ENCODE measurements around the gene TMEM120B. TPM values are rescaled to one million over a fixed set of nuclear protein-coding genes. Genes with fewer than 3 reads are reported as not detected.

Gene TMEM120B
- total and polyA plus RNA-seq, 2 of the 4 experiments (the other 2 are of a cell fraction) = 10.6 to 18.4 TPM

DNA sequence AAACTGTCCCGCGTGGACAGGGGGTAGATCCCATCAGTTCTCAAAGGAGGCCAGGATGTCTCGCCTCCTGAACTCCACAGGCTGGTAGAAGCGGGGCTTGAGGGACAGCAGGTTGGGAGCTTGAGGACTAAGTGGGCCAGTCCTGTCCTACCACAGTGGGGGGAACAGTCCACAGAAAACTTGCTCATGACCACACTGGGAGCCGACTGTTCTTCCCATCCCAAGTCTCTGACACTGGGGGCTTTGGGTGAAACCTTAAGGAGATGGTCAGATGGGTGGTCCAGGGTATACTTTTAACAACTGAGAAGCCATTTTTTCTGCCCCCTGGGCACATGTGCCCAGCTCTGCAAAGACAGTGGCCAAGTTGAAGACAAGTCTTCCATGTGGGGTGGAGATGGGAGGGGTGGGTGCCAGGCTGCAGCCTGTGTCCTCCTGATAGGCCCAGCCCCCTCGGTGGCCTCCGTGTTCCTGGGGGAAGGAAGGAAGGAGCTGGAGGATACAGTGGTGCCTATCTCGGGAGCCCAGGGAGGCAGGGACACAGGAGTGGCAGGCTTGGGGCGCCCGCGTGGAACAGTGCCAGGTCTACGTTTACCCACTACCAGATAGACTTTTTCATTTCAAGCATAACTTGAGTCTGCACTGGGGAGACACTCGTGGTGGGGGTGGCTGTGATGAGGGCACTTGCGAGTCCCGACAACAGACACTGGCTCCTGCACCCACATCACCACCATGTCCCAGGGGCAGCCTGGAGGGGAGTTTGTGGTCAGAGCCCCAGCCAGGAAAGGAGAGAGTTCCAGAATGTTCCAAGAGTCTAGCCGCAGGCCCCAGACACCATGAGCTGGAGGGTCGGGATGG is 66.2 kb downstream of the TMEM120B start (continued):
- TF ChIP-seq, protein P1, sequence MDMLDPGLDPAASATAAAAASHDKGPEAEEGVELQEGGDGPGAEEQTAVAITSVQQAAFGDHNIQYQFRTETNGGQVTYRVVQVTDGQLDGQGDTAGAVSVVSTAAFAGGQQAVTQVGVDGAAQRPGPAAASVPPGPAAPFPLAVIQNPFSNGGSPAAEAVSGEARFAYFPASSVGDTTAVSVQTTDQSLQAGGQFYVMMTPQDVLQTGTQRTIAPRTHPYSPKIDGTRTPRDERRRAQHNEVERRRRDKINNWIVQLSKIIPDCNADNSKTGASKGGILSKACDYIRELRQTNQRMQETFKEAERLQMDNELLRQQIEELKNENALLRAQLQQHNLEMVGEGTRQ (IDR thresholded peaks at IDR 0.05; ENCODE audit: low read depth, low read length) = no peak

DNA sequence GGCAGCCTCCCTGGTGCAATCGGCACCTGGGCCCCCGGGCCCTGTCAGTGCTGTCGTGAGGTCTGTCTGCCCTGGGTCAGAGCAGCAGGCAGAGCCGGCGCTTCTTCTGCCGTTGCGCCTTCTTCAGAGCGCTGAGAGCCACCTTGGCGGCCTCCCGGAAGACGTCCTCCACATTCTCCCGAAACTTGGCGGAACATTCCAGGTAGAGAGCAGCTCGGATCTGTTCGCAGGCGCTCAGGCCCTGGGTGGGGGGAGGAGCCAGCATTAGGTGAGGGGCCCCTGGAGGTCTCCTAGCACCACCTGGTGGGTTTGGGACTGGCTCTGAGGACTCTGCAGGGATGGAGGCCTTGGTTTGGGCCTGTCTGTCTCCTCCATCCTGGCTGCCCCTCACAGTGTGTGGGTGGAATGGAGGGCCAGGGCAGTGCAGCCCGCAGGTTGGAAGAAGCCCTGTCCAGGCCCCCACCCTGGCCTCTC is 66.9 kb downstream of the TMEM120B start:
- no peaks in the 10 kb centered on the region for H3K27me3 ChIP-seq (ENCODE audit: control insufficient read depth, insufficient read depth, low read length)
- H3K27ac ChIP-seq (ENCODE audit: insufficient read depth, low read length) = no peak overlapping the region
- no peak overlapping the region for H4K5ac ChIP-seq (ENCODE audit: low read depth, low read length)
- BruUV-seq (replicated peaks) = no TSS peak
- no peak overlapping the region for H2AK9ac ChIP-seq (replicated peaks; ENCODE audit: low read depth, low read length, poor library complexity)
- H3K4me2 ChIP-seq (ENCODE audit: low read depth, low read length) = no peak overlapping the region
- no peak overlapping the region for H2BK20ac ChIP-seq (ENCODE audit: low read depth, low read length)
- H2AFZ ChIP-seq (replicated peaks; ENCODE audit: low read length, poor library complexity) = no peak overlapping the region
- H2BK5ac ChIP-seq (ENCODE audit: low read depth, low read length, poor library complexity, severe bottlenecking) = no peak overlapping the region
- H3K9me3 ChIP-seq (ENCODE audit: control insufficient read depth, insufficient read depth, low read length) = no peaks in the 10 kb centered on the region
- no peak overlapping the region for H4K91ac ChIP-seq (ENCODE audit: insufficient read depth, low read depth, low read length)
- no peak overlapping the region for H2BK15ac ChIP-seq (ENCODE audit: low read depth, low read length)
- H2BK120ac ChIP-seq (ENCODE audit: low read depth, low read length) = no peak overlapping the region
- intact Hi-C loops (cut with micrococcal nuclease) = no loop called here
- no peak for DNase-seq
- H3K56ac ChIP-seq (ENCODE audit: extremely low read depth, insufficient read depth, low read length) = no peak overlapping the region
- peaks cover 10% of the 10 kb centered on the region for H3K4me1 ChIP-seq (ENCODE audit: control insufficient read depth, insufficient read depth, low read length)
- ChIA-PET CTCF (no interaction called here), POLR2A (ENCODE audit: unreplicated experiment) (no interaction called here)
- H2AK5ac ChIP-seq (ENCODE audit: low read depth, low read length) = no peak overlapping the region
- peaks cover 14% of the 10 kb centered on the region; the same call in 1 of the 2 replicates for H4K20me1 ChIP-seq (ENCODE audit: insufficient read depth, low read length)
- no peak overlapping the region for H3K4me3 ChIP-seq (ENCODE audit: insufficient read depth, low read depth, low read length)
- no peak overlapping the region for H4K8ac ChIP-seq (ENCODE audit: low read depth in 2 of 2, low read length in 2 of 2)
- H3K9ac ChIP-seq (ENCODE audit: low read depth, low read length) = no peak overlapping the region
- ATAC-seq (ENCODE audit: low read depth) = no peak
- dilution Hi-C loops (cut with HindIII; ENCODE audit: low sequenced_read_pairs, unreplicated experiment) = no loop called here
- no peak overlapping the region for H3K18ac ChIP-seq (ENCODE audit: low read depth, low read length)
- in situ Hi-C loops (cut with MboI; ENCODE audit: low sequenced_read_pairs) = no loop called here
- peaks cover 4% of the 10 kb centered on the region; the same call in 1 of the 2 replicates for H3K9me1 ChIP-seq (ENCODE audit: insufficient read depth, low read length)
- peaks cover 11% of the 10 kb centered on the region; the same call in 1 of the 2 replicates for H3K36me3 ChIP-seq (ENCODE audit: control insufficient read depth, insufficient read depth, low read length)
- H3K23ac ChIP-seq (ENCODE audit: low read depth, low read length) = no peak overlapping the region
- H3K14ac ChIP-seq (replicated peaks; ENCODE audit: low read depth, low read length) = no peak overlapping the region
- 91% methylated on average over 8 of the region's 17 CpGs; no CpG with 5 or more reads in 1 of the 2 experiments for WGBS, 2 experiments (ENCODE audit: extremely low coverage in 2 of 2, insufficient read length in 1 of 2)
- H3K4ac ChIP-seq (ENCODE audit: low read depth, low read length) = no peak overlapping the region
- peaks cover 0 to 15% of the 10 kb centered on the region in 2 experiments; a peak in 1 of 4 replicates for H3K79me1 ChIP-seq (ENCODE audit: low read depth in 1 of 2, low read length in 2 of 2)
- TF ChIP-seq, protein P2, sequence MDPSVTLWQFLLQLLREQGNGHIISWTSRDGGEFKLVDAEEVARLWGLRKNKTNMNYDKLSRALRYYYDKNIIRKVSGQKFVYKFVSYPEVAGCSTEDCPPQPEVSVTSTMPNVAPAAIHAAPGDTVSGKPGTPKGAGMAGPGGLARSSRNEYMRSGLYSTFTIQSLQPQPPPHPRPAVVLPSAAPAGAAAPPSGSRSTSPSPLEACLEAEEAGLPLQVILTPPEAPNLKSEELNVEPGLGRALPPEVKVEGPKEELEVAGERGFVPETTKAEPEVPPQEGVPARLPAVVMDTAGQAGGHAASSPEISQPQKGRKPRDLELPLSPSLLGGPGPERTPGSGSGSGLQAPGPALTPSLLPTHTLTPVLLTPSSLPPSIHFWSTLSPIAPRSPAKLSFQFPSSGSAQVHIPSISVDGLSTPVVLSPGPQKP (IDR thresholded peaks at IDR 0.05; ENCODE audit: borderline replicate concordance, low read depth, low read length) = no peak
- no peak for TF ChIP-seq CEBPB (IDR thresholded peaks at IDR 0.05; ENCODE audit: low read depth, low read length)
- no peak for TF ChIP-seq RCOR1 (IDR thresholded peaks at IDR 0.05; ENCODE audit: insufficient replicate concordance, low read length)
- no peak for TF ChIP-seq RAD21 (IDR thresholded peaks at IDR 0.05; ENCODE audit: low read length)
- no peak for TF ChIP-seq CHD1 (IDR thresholded peaks at IDR 0.05; ENCODE audit: low read depth, low read length)
- no peak for TF ChIP-seq SMC3 (IDR thresholded peaks at IDR 0.05; ENCODE audit: low read depth, low read length)
- no peak for TF ChIP-seq MAZ (IDR thresholded peaks at IDR 0.05; ENCODE audit: borderline replicate concordance, low read depth, low read length)
- no peak for TF ChIP-seq POLR2A (IDR thresholded peaks at IDR 0.05; ENCODE audit: low read depth, low read length)
- TF ChIP-seq, protein P1 (IDR thresholded peaks at IDR 0.05; ENCODE audit: low read depth, low read length) = no peak
- no peak for TF ChIP-seq MXI1 (IDR thresholded peaks at IDR 0.05; ENCODE audit: borderline replicate concordance, low read depth, low read length)
- no peak for TF ChIP-seq MAFK (IDR thresholded peaks at IDR 0.05; ENCODE audit: low read depth, low read length)
- TF ChIP-seq RFX5 (IDR thresholded peaks at IDR 0.05; ENCODE audit: low read depth, low read length) = no peak

All from IMR-90 (cell line).